Keratinocyte (primary cell): ENCODE measurements around the gene C6orf52.

Experiments used
- CTCF ChIP-seq, 3 experiments: IDR thresholded peaks in 1 of 3; conservative IDR thresholded peaks in 1 of 3; optimal IDR thresholded peaks in 1 of 3; 2 replicates in 2 of 3; 3 replicates in 1 of 3; pipeline versions ENCODE3 to v1.5.1; 2011; ENCODE audit warnings: low read length in 3 of 3, mild to moderate bottlenecking in 3 of 3, moderate library complexity in 2 of 3, control low read depth in 1 of 3, inconsistent platforms in 1 of 3; ENCODE audit not compliant: insufficient read depth in 2 of 3; ENCODE audit errors: extremely low read depth in 1 of 3
- EZH2 ChIP-seq: IDR thresholded peaks from one replicate; pipeline ENCODE4 v1.6.1; 2012; ENCODE audit warnings: inconsistent platforms, mild to moderate bottlenecking, low read length, moderate library complexity

- TF ChIP-seq CTCF (optimal IDR thresholded peaks at IDR 0.05 in 1 of 3, IDR thresholded peaks at IDR 0.05 in 1 of 3, conservative IDR thresholded peaks at IDR 0.05 in 1 of 3; ENCODE audit: extremely low read depth in 1 of 3, insufficient read depth in 2 of 3, low read length in 3 of 3) (no peak), EZH2 (no peak)
These were observed 7.5 kb downstream of the C6orf52 start for GRCh38 chr6:10686901-10687300.
